GM23338 (cell line): ENCODE measurements around the gene CCNL1.

ENCODE experiments used
- CREB1 ChIP-seq: fragments of 250-450 bp; sonication (Bioruptor Pico); IDR thresholded peaks from 2 replicates; pipeline ENCODE4 v1.5.0; 2020; ENCODE audit warnings: low read depth, mild to moderate bottlenecking, moderate library complexity
- EZH2 ChIP-seq: fragments of 200-600 bp; sonication (generic); IDR thresholded peaks from one replicate; pipeline ENCODE4 v1.8.0; 2017; ENCODE audit warnings: antibody characterized with exemption, mild to moderate bottlenecking, low read depth; ENCODE audit not compliant: unreplicated experiment
- EZH2phosphoT487 ChIP-seq: fragments of 200-600 bp; sonication (generic); IDR thresholded peaks from one replicate; pipeline ENCODE4 v1.8.1; 2018; ENCODE audit warnings: antibody characterized with exemption; ENCODE audit not compliant: unreplicated experiment
- JUNB ChIP-seq: IDR thresholded peaks from one replicate; pipeline ENCODE4 v1.6.1; 2016; ENCODE audit warnings: antibody characterized with exemption; ENCODE audit not compliant: unreplicated experiment
- POLR2AphosphoS5 ChIP-seq: IDR thresholded peaks from 2 replicates; pipeline ENCODE4 v1.6.1; 2016; ENCODE audit warnings: antibody characterized with exemption, low read depth
- ZNF114 ChIP-seq: fragments of 250-450 bp; sonication (Bioruptor Pico); IDR thresholded peaks from 2 replicates; pipeline ENCODE4 v1.5.0; 2020; ENCODE audit warnings: mild to moderate bottlenecking, moderate library complexity
- TF ChIP-seq, protein P1 (sequence below), 2 experiments: fragments of 200-600 bp in 1 of 2; sonication (generic) in 1 of 2; conservative IDR thresholded peaks; 2 replicates each; pipeline versions ENCODE4 v1.5.1 to v1.6.1; 2016 to 2017; ENCODE audit warnings: antibody characterized with exemption in 2 of 2, low read depth in 2 of 2, mild to moderate bottlenecking in 2 of 2, moderate library complexity in 1 of 2
- TF ChIP-seq, protein P2 (sequence below): IDR thresholded peaks from one replicate; pipeline ENCODE4 v1.6.1; 2018; ENCODE audit warnings: antibody characterized with exemption; ENCODE audit not compliant: unreplicated experiment
- TF ChIP-seq, protein P3 (sequence below): fragments of 250-450 bp; sonication (Bioruptor Pico); IDR thresholded peaks from 2 replicates; pipeline ENCODE4 v1.5.0; 2020; ENCODE audit warnings: mild to moderate bottlenecking, moderate library complexity

DNA sequence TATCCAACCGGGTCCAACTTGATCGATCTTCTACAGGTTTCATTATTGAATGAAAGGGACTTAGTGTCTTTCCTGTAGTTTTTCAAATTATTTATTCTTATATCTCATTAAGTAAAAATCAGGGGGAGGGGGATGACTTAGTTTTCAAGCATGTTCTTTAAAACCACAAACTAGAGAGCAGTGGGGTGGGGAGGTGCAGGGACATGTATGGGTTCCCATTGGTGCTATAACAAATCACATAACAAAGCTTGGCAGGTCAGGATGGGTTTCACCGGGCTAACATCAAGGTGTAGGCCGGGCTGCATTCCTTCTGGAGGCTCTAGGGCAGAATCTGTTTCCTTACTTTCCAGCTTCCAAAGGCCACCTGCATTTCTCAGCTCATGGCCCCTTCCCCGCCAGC lies 32.7 kb downstream of the CCNL1 start:
- TF ChIP-seq EZH2 (no peak), EZH2phosphoT487 (no peak), POLR2AphosphoS5 (no peak), CREB1 (CRISPR knock-in tag) (no peak), JUNB (no peak), ZNF114 (CRISPR knock-in tag) (no peak)
- TF ChIP-seq, protein P1, sequence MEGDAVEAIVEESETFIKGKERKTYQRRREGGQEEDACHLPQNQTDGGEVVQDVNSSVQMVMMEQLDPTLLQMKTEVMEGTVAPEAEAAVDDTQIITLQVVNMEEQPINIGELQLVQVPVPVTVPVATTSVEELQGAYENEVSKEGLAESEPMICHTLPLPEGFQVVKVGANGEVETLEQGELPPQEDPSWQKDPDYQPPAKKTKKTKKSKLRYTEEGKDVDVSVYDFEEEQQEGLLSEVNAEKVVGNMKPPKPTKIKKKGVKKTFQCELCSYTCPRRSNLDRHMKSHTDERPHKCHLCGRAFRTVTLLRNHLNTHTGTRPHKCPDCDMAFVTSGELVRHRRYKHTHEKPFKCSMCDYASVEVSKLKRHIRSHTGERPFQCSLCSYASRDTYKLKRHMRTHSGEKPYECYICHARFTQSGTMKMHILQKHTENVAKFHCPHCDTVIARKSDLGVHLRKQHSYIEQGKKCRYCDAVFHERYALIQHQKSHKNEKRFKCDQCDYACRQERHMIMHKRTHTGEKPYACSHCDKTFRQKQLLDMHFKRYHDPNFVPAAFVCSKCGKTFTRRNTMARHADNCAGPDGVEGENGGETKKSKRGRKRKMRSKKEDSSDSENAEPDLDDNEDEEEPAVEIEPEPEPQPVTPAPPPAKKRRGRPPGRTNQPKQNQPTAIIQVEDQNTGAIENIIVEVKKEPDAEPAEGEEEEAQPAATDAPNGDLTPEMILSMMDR (conservative IDR thresholded peaks at IDR 0.05; ENCODE audit: low read depth in 2 of 2), result no peak
- TF ChIP-seq, protein P2, sequence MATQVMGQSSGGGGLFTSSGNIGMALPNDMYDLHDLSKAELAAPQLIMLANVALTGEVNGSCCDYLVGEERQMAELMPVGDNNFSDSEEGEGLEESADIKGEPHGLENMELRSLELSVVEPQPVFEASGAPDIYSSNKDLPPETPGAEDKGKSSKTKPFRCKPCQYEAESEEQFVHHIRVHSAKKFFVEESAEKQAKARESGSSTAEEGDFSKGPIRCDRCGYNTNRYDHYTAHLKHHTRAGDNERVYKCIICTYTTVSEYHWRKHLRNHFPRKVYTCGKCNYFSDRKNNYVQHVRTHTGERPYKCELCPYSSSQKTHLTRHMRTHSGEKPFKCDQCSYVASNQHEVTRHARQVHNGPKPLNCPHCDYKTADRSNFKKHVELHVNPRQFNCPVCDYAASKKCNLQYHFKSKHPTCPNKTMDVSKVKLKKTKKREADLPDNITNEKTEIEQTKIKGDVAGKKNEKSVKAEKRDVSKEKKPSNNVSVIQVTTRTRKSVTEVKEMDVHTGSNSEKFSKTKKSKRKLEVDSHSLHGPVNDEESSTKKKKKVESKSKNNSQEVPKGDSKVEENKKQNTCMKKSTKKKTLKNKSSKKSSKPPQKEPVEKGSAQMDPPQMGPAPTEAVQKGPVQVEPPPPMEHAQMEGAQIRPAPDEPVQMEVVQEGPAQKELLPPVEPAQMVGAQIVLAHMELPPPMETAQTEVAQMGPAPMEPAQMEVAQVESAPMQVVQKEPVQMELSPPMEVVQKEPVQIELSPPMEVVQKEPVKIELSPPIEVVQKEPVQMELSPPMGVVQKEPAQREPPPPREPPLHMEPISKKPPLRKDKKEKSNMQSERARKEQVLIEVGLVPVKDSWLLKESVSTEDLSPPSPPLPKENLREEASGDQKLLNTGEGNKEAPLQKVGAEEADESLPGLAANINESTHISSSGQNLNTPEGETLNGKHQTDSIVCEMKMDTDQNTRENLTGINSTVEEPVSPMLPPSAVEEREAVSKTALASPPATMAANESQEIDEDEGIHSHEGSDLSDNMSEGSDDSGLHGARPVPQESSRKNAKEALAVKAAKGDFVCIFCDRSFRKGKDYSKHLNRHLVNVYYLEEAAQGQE, result no peak
- TF ChIP-seq, protein P3, sequence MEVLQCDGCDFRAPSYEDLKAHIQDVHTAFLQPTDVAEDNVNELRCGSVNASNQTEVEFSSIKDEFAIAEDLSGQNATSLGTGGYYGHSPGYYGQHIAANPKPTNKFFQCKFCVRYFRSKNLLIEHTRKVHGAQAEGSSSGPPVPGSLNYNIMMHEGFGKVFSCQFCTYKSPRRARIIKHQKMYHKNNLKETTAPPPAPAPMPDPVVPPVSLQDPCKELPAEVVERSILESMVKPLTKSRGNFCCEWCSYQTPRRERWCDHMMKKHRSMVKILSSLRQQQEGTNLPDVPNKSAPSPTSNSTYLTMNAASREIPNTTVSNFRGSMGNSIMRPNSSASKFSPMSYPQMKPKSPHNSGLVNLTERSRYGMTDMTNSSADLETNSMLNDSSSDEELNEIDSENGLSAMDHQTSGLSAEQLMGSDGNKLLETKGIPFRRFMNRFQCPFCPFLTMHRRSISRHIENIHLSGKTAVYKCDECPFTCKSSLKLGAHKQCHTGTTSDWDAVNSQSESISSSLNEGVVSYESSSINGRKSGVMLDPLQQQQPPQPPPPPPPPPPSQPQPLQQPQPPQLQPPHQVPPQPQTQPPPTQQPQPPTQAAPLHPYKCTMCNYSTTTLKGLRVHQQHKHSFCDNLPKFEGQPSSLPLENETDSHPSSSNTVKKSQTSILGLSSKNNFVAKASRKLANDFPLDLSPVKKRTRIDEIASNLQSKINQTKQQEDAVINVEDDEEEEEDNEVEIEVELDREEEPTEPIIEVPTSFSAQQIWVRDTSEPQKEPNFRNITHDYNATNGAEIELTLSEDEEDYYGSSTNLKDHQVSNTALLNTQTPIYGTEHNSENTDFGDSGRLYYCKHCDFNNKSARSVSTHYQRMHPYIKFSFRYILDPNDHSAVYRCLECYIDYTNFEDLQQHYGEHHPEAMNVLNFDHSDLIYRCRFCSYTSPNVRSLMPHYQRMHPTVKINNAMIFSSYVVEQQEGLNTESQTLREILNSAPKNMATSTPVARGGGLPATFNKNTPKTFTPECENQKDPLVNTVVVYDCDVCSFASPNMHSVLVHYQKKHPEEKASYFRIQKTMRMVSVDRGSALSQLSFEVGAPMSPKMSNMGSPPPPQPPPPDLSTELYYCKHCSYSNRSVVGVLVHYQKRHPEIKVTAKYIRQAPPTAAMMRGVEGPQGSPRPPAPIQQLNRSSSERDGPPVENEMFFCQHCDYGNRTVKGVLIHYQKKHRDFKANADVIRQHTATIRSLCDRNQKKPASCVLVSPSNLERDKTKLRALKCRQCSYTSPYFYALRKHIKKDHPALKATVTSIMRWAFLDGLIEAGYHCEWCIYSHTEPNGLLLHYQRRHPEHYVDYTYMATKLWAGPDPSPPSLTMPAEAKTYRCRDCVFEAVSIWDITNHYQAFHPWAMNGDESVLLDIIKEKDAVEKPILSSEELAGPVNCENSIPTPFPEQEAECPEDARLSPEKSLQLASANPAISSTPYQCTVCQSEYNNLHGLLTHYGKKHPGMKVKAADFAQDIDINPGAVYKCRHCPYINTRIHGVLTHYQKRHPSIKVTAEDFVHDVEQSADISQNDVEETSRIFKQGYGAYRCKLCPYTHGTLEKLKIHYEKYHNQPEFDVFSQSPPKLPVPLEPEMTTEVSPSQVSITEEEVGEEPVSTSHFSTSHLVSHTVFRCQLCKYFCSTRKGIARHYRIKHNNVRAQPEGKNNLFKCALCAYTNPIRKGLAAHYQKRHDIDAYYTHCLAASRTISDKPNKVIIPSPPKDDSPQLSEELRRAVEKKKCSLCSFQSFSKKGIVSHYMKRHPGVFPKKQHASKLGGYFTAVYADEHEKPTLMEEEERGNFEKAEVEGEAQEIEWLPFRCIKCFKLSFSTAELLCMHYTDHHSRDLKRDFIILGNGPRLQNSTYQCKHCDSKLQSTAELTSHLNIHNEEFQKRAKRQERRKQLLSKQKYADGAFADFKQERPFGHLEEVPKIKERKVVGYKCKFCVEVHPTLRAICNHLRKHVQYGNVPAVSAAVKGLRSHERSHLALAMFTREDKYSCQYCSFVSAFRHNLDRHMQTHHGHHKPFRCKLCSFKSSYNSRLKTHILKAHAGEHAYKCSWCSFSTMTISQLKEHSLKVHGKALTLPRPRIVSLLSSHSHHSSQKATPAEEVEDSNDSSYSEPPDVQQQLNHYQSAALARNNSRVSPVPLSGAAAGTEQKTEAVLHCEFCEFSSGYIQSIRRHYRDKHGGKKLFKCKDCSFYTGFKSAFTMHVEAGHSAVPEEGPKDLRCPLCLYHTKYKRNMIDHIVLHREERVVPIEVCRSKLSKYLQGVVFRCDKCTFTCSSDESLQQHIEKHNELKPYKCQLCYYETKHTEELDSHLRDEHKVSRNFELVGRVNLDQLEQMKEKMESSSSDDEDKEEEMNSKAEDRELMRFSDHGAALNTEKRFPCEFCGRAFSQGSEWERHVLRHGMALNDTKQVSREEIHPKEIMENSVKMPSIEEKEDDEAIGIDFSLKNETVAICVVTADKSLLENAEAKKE, result no peak
